ENCODE results near the gene PRMT3.
"Not testable (repeated sequence)": the region's sequence is repeated elsewhere in the genome, so short reads cannot be mapped to it uniquely, and the experiment has no call there.

The PRMT3 gene

GRCh38 chr11:20457934-20458680 lies 70.6 kb downstream of the PRMT3 start:
- no peak for DNase-seq (ENCODE audit: low spot score)

DNA sequence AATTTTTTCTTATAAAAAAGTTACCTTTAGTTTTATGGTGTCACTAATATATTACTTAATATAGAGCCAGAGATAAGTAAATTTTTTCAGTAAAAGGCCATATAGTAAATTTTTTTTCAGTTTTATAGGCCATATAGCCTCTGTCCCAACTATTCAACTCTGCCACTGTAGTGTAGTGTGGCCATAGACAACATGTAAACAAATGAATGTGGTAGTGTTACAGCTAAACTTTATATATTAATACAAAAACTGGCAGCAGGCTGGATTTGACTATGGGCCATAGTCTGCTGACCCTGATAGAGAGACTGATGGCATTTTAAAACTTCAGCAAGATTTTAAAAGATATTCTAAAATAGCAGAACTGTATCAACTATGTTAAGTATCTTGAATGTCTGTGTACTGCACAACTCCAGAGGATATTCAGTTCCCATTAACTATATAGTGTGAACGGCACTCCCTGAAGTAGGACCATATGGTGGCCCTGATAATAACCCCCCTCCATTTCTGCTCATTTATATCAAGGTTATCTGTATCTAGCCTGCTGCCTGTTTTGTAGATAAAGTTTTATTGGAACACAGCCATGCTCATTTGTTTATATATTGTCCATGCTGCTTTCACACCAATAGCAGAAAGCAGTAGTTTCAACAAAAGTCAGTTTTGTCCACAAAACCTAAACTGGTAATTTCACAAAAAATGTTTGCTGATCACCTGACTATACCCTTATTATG lies 71.6 kb downstream of the PRMT3 start:
- DNase-seq (ENCODE audit: low spot score), result no peak

DNA sequence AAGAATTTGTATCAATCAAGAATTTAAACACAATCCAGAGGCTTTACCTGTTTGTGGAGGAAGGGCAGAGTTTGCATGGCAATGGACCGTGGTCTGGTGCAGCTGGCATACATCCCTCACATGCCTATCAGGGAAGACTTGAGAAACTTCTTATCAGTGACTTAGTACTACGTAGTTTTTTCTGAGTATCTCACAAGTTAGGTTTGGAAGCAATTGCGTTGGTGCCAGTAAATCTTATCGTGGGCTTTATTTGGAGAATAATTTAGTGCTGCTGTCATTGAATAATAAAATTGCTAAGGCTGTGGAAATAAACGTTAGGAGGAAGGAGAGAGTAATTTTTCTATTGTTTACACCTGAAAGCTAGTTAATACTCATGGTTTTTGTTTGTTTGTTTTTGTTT lies 72.3 kb downstream of the PRMT3 start:
- no peak for DNase-seq (ENCODE audit: low spot score)

- DNase-seq (ENCODE audit: low spot score), result no peak
Measured at GRCh38 chr11:20464518-20464917, 77.0 kb downstream of the PRMT3 start.

GRCh38 chr11:20467487-20468185 lies 80.1 kb downstream of the PRMT3 start:
- DNase-seq (ENCODE audit: low spot score), result no peak

- DNase-seq (ENCODE audit: low spot score), result no peak
Measured at GRCh38 chr11:20470348-20470747, 82.8 kb downstream of the PRMT3 start.

DNA sequence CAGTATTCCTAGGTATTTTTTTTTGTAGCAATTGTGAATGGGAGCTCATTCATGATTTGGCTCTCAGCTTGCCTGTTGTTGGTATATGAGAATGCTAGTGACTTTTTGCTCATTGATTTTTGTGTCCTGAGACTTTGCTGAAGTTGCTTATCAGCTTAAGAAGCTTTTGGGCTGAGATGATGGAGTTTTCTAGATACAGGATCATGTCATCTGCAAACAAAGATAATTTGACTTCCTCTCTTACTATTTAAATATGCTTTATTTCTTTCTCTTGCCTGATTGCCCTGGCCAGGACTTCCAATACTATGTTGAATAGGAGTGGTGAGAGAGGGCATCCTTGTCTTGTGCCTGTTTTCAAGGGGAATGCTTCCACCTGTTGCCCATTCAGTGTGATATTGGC lies 84.4 kb downstream of the PRMT3 start:
- DNase-seq (ENCODE audit: low spot score), result not testable (repeated sequence)

- DNase-seq (ENCODE audit: low spot score), result no peak
Measured at GRCh38 chr11:20474176-20474881, 86.8 kb downstream of the PRMT3 start.

DNA sequence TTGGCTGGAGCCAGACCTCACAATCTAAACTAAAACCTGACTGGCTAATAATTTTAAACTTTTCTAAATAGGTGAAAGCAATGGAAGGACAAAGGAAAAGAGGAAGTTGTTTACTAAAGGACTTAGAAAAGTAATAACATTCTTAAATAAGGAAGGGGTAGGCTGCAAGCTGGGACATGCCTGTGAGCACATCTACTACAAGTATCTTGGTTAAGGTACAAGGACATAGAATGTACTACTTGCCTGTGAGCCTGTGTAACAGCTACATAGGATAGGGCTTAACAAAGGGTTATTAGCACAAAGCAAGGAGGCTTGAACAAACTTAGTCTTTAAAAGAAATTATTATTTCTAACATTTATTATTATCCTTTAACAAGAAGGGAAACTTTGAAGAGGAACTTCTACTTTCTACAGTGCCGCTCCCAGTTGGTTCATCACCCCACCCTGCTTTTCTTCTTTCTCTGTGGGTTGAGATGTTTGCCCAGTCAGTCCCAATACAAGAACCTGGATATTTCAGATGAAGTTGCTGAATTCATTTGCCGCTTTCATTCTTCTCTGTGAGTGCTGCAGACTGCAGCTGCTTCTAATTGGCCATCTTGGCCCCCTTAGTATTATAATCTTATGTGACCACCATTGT lies 87.5 kb downstream of the PRMT3 start:
- no peak for DNase-seq (ENCODE audit: low spot score)

DNA sequence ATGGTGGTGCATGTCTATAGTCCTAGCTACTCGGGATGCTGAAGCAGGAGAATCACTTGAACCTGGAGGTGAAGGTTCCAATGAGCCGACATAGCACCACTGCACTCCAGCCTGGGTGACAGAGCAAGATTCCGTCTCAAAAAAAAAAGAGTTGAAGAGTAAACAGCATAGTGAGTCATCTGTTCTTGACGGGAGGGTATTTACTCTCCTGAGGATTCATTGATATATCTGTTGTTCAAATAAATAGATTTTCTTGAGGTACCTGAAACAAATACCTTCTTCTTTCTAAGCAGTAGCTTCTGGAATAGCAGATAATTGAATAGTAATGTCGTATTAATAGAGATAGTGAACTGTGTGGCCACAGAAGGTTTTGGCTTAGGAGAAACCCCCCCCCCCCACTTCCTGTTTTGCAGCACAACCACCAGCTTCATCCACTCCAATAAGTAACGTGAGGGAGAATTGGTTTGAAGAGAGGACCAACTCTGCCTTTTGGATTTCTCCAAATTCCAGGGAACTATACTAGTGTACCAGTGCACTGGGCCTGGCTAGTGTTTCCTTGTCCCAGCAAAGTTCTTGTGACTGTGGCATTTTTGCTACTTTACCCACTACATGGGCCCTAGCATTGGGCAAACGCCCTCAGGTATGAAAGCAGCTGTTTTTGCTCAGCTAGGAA lies 90.0 kb downstream of the PRMT3 start:
- no peak for DNase-seq (ENCODE audit: low spot score)

- no peak for DNase-seq (ENCODE audit: low spot score)
Measured at GRCh38 chr11:20479513-20479912, 92.0 kb downstream of the PRMT3 start.

GRCh38 chr11:20483931-20484330 lies 96.4 kb downstream of the PRMT3 start:
- no peak for DNase-seq (ENCODE audit: low spot score)

- DNase-seq (ENCODE audit: low spot score), result not testable (repeated sequence)
Measured at GRCh38 chr11:20484416-20484815, 96.9 kb downstream of the PRMT3 start.

- DNase-seq (ENCODE audit: low spot score), result no peak
Measured at GRCh38 chr11:20488352-20488751, 100.8 kb downstream of the PRMT3 start.

DNA sequence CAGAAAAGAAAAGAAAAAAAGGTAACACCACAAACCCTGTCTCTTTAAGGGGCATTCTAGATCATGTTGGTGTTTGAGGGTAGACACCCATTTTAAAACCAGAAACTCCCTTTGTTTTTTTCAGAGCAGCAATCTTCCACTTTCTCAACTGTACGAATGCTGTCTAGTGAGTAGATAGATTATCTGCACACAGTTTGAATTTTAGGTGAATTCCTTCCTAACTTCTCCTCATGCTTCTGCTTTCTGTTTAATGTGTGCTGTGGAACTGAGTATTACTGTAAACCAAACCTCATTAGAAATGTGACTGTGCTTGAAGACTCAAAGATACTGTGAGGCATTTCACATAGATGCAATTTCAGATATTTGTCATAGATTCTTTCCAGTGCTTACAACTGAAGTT lies 102.4 kb downstream of the PRMT3 start:
- no peak for DNase-seq (ENCODE audit: low spot score)

GRCh38 chr11:20493340-20493739 lies 105.8 kb downstream of the PRMT3 start:
- DNase-seq (ENCODE audit: low spot score), result no peak

DNA sequence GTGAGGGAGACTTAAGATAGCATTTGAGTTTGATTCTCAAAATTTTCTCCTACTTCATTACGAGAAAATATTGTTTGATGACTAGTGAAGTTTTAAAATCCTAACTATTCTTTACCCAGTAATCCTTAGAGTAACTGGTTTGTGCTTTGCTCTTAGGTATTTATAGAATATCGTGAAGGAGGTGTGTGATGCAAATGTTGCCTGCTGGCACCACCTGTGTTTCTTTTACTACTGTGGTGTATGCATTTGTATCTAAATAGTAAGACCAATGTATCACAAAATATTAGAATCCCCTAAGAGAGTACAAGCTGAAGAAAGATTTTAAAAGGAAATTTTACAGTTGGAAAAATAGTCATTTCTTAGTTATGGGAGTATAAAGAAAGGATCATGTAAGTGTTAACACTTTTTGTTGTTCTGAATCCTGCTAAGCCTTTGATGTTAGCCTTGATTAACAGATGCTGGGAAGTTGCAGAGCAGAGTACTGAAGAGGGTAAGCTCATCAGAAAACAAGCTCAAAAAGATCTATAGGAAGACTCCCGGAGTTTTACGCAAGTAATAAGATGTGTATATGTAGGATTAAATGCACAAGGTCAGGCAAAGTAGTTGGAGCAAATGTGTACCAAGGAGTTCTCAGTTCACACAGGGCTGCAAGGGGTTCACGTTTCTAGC lies 109.7 kb downstream of the PRMT3 start:
- DNase-seq (ENCODE audit: low spot score), result no peak

GRCh38 chr11:20501252-20501651 lies 113.7 kb downstream of the PRMT3 start:
- peak; percentile 39 for DNase-seq (ENCODE audit: low spot score)

DNA sequence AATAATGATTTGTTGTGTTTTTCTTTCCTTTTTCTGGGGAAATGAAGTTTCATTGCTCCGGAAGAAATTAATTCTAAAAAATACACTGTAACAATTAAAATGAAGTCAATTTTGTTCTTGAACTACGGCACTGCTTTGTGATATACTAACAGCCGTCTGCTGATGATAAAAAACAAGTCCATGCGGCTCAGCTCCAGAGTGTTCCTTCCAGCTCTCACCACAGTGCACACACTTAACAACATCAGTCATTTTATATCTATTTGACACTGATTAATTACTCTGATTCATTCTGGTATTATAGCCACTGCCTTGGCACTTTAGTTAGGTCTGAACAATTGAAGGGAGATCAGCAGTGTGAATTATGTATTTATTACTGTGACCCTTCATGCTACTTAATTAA lies 114.5 kb downstream of the PRMT3 start:
- no peak for DNase-seq (ENCODE audit: low spot score)

DNA sequence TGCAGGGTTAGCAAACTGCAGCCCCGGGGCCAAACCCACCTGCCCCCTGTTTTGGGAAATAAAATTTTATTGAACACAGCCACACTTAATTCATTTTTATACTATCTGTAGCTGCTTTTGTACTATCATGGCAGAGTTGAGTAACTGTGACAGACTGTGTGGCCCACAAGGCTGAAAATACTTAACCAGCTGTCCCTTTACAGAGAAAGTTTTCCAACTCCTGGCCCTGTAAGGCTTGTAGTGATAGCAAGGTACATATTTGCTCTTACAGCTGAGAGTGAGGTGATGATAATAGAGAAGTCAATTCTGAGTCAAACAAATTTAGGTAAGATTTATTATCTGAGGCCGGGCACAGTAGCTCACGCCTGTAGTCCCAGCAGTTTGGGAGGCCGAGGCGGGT lies 124.5 kb downstream of the PRMT3 start:
- no peak for DNase-seq (ENCODE audit: low spot score)

DNA sequence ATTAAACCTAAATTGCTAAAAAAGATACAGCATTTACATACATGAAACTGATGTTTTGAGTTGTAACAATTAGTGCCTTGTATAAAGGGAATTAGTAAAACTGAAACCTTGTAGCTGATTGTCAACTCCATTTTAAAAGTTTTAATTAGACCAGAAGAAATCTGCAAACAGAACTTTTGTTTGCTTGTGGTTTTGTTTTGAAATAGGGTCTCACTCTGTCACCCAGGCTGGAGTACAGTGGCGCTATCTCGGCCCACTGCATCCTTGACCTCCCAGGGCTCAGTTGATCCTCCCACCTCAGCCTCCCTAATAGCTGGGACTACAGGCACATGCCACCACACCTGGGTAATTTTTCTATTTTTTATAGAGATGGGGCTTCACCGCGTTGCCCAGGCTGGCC lies 125.4 kb downstream of the PRMT3 start:
- no peak for DNase-seq (ENCODE audit: low spot score)
